ENCODE data around the gene TIMD4. TPM values are rescaled to one million over a fixed set of nuclear protein-coding genes. Genes with fewer than 3 reads are reported as not detected.

TIMD4 gene
- total RNA-seq, 3 donors from 2014 or later = 0.72 to 4.1 (median 0.73) TPM

- H3K9me3 ChIP-seq = no peaks in the 10 kb centered on the region
- H3K4me3 ChIP-seq = no peak overlapping the region
- TF ChIP-seq CTCF (IDR thresholded peaks at IDR 0.05) = no peak
- ATAC-seq (no peak), DNase-seq (no peak)
- intact Hi-C loops (cut with DNase I, micrococcal nuclease) = no loop called here
- no peaks in the 10 kb centered on the region for H3K4me1 ChIP-seq (ENCODE audit: low read depth)
- no peaks in the 10 kb centered on the region for H3K36me3 ChIP-seq (ENCODE audit: low read depth)
Observed at GRCh38 chr5:156920861-156921431, 42.1 kb downstream of the TIMD4 start.

DNA sequence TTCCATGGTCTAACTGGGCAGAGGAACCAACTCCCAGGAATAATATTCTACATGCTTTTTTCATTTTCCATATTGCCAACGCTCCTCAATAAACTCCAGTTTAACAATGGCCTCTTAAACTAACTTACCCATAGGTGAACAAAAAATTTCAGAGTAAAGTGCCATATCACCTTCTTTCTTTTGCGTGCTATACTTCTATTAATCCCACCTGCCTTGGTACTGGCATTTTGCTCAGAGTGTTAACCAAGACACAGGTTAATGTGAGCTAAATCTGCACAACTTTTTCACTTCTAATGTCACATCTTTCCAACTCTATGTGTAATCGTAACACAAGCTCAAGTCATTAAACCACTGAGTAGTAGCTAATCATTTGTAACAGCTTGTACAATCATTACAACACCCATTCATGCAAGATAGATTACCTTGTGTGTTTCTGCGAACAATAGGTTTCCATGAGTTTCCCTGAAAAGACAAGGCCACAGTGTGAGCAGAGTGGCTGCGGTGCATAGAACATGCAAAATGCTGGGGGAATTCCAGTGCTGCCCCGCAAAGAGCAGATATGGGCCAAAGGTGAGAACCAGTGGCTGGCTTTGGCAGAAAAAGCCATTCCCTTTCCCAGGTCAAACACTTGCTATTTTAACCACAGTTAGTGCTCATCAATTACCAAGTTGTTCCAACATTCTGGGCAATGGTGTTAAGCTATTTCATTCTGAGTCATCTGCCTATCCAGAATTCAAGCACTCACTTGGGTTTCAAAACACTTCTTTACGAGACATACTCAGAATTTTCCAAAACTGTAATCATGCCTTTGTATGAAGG, 42.8 kb downstream of the TIMD4 start:
- ATAC-seq (peak; percentile 25), DNase-seq (no peak)
- no peak for TF ChIP-seq CTCF (IDR thresholded peaks at IDR 0.05)
- no peak overlapping the region for H3K4me3 ChIP-seq
- H3K4me1 ChIP-seq (ENCODE audit: low read depth) = no peaks in the 10 kb centered on the region
- intact Hi-C loops (cut with DNase I, micrococcal nuclease) = no loop called here
- no peaks in the 10 kb centered on the region for H3K9me3 ChIP-seq
- no peaks in the 10 kb centered on the region for H3K36me3 ChIP-seq (ENCODE audit: low read depth)

GRCh38 chr5:156918311-156918845, 44.6 kb downstream of the TIMD4 start:
- ATAC-seq (no peak), DNase-seq (no peak)
- TF ChIP-seq CTCF (IDR thresholded peaks at IDR 0.05) = no peak
- no peaks in the 10 kb centered on the region for H3K36me3 ChIP-seq (ENCODE audit: low read depth)
- H3K9me3 ChIP-seq = no peaks in the 10 kb centered on the region
- H3K4me3 ChIP-seq = no peak overlapping the region
- intact Hi-C loops (cut with DNase I, micrococcal nuclease) = no loop called here
- no peaks in the 10 kb centered on the region for H3K4me1 ChIP-seq (ENCODE audit: low read depth)

DNA sequence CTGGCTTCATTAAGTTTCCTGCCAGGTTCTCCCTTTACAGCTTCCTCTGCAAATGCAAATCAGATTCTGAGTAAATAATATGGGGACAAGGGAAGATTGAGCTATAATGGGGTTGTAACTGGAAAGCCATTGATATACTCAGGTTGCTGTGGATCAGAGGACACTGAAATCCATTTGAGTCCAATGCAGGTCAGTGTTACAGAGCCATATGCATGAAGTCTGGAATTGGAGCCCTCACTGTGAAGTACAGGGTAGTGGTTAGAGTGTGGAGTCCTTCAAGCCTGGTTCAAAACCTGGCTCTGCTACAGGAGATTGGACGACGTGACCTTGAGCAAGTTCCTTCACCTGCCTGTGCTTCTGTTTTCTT, 48.7 kb downstream of the TIMD4 start:
- no peak for ATAC-seq
- Histone ChIP-seq H3K4me3 (no peak overlapping the region), H3K36me3 (ENCODE audit: low read depth) (no peaks in the 10 kb centered on the region), H3K4me1 (ENCODE audit: low read depth) (no peaks in the 10 kb centered on the region), H3K9me3 (no peaks in the 10 kb centered on the region)
- no peak for TF ChIP-seq CTCF (IDR thresholded peaks at IDR 0.05)
- intact Hi-C loops (cut with DNase I, micrococcal nuclease) = no loop called here
- no peak for DNase-seq

- ATAC-seq = peak; percentile 72
- Histone ChIP-seq H3K4me3 (no peak overlapping the region), H3K9me3 (no peaks in the 10 kb centered on the region), H3K4me1 (ENCODE audit: low read depth) (no peaks in the 10 kb centered on the region), H3K36me3 (ENCODE audit: low read depth) (no peaks in the 10 kb centered on the region)
- intact Hi-C loops (cut with DNase I, micrococcal nuclease) = no loop called here
- TF ChIP-seq CTCF (IDR thresholded peaks at IDR 0.05) = no peak
- DNase-seq = peak in 1 of 3 donors; percentile 16
Observed at GRCh38 chr5:156913719-156914370, 49.2 kb downstream of the TIMD4 start.

All from mucosa of descending colon (tissue), 3 donors.